ENCODE data around the gene FAM98C.

The FAM98C gene

DNA sequence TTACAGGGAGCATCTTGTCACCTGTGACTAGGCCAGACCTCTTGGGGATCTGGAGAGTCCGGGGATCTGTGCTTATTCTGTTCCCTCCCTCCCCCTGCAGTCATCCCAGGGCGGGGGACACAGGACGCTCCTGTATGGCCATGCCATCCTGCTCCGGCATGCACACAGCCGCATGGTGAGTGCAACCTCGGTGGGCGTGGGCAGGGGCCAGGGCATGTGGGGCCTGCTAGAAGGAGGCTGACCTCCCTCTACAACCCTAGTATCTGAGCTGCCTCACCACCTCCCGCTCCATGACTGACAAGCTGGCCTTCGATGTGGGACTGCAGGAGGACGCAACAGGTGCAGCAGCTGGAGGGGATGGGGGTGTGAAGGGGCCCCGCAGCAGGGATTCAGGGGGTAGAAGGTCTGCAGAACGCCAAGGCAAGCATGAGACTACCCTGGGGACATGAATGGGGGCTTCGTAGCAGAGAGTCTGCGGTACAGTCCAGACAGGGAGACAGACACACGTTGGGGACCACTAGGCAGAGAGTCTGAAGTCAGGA, 40.6 kb downstream of the FAM98C start:
- H3K27ac ChIP-seq = no peak overlapping the region
- H3K4me3 ChIP-seq = no peak overlapping the region

DNA sequence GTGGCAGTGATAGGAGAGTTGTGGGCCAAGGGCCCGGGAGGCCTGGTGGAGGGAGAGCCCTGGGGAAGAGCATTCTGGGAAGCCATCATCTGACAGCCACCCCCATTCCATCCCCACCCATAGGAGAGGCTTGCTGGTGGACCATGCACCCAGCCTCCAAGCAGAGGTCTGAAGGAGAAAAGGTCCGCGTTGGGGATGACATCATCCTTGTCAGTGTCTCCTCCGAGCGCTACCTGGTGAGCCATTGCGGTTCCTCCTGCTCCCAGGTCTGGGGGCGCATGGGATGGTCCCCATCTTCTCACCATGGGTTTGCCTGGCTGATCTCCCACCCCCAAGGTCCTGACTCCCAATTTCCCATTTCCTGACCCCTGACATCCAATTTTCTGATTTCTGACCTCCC, 41.1 kb downstream of the FAM98C start:
- Histone ChIP-seq H3K4me3 (no peak overlapping the region), H3K27ac (no peak overlapping the region)

DNA sequence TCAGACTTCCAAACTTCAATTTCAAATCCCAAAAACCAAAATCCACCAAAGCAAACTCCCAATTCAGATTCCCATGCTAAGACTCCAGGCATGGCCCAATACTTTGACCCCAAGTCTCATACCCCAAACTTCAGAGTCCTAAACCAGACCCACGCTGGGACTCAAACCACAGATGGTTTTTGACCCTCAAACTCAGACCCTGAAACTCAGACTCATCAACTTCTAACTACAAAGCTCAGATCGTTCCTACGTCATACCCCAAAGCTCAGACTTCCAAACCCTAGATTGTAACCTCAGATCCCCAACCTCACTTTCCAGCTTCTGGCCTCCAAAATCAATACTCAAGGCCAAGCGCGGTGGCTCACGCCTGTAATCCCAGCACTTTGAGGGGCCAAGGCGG, 42.5 kb downstream of the FAM98C start:
- no peak overlapping the region for H3K4me3 ChIP-seq

DNA sequence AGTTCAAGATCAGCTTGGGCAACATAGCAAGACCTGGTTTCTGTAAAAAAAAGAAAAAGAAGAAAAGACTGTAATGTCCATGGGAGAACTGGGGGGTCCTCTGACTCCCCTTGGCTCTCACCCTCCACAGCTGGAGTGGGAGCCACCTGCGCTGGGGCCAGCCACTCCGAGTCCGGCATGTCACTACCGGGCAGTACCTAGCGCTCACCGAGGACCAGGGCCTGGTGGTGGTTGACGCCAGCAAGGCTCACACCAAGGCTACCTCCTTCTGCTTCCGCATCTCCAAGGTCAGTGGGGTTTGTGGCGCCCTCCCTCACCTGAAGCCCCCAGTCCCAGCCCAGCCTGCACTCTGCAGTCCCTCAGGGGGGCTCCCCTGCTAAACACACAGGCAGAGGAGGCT, 45.3 kb downstream of the FAM98C start:
- H3K27ac ChIP-seq = no peak overlapping the region

More for the DNA sequence above, 42.5 kb downstream of the FAM98C start:
- H3K27ac ChIP-seq = no peak overlapping the region

DNA sequence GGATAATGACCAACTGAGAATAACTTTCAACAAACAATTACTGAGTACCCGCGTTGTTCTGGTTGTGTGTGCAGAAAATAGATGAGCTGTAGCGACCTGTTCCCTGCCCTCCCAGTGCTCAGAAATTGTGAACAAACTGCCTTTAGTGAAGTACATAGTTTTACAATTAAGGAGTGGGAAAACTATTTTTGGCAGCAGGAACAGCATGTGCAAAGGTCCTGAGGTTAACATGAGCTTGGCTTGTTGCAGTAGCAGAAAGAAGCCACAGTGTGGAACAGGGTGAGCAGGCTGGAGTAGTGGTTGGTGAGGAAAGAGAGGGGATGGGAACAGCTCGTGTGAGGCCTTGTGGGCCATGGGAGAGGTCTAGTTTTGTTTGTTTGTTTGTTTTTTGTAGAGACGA, 46.6 kb downstream of the FAM98C start:
- Histone ChIP-seq H3K4me3 (no peak overlapping the region), H3K27ac (no peak overlapping the region)

More for the DNA sequence above, 45.3 kb downstream of the FAM98C start:
- no peak overlapping the region for H3K4me3 ChIP-seq

DNA sequence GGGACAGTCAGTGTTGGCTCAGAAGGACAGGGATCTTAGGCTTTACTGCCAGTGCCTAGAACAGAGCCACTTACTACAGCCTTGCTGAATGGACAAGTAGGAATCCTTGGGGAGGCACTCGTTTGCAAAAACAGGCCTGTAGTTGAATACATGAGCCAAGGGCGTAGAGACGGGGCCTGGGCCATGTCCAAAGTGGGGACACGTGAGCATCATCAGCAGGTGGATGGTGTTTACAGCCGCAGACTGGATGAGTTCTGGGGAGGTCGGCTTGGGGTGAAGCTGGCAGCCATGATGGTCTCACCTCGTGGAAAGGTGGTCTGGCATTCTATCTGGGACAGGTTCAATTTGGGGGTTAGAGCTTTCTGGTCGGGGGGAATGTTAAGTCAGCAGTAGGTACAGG, 48.1 kb downstream of the FAM98C start:
- H3K27ac ChIP-seq = no peak overlapping the region

DNA sequence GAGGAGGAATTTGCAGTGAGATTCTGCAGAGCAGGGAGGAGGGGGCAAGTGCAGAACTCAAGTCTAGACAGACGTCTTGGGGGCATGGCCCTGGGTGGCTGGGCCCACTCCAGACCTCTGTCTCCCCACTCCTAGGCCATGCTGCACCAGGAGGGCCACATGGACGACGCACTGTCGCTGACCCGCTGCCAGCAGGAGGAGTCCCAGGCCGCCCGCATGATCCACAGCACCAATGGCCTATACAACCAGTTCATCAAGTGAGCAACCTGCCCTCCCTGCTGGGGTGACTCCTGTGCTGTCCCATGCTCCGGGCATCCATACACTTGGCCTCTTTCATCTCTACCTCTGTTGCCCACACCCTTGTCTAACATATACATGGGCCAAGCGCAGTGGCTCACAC, 48.7 kb downstream of the FAM98C start:
- Histone ChIP-seq H3K27ac (no peak overlapping the region), H3K4me3 (no peak overlapping the region)

More for the DNA sequence above, 48.1 kb downstream of the FAM98C start:
- H3K4me3 ChIP-seq = no peak overlapping the region

DNA sequence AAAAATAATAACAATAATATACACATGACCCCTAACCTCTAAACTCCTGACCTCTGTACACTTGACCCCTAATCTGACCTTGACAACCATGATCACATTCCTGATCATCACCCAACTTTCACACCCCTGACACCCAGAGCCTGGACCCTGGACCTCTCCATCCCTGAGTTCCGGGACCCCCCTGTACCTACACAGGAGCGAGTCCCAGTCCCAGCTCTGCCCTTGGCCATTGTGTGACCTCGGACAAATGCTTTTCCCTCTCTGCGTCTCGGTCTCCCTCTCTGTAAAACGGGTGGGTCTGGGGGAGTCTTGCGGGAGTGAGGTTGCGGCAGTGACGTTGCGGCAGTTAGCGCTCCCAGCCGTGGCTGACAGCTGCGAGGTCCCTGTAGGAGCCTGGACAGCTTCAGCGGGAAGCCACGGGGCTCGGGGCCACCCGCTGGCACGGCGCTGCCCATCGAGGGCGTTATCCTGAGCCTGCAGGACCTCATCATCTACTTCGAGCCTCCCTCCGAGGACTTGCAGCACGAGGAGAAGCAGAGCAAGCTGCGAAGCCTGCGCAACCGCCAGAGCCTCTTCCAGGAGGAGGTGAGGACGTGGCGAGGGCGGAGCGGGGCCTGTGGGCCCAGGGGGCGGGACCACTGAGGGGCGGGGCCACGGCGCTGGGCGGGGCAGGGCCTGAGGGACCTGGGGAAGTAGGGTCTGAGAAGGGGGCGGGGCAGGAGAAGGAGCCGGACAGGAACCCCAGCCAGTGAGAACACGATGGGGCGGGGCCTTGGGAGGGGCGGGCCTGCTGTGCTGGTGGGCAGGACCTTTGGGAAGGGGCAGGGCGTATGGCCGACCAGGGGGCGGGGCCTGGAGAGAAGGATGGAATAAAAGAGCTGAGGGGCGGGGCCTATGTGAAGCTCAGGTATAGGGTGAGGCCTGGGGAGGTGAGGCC, 49.8 kb downstream of the FAM98C start:
- H3K4me3 ChIP-seq = no peak overlapping the region
- no peak overlapping the region for H3K27ac ChIP-seq

DNA sequence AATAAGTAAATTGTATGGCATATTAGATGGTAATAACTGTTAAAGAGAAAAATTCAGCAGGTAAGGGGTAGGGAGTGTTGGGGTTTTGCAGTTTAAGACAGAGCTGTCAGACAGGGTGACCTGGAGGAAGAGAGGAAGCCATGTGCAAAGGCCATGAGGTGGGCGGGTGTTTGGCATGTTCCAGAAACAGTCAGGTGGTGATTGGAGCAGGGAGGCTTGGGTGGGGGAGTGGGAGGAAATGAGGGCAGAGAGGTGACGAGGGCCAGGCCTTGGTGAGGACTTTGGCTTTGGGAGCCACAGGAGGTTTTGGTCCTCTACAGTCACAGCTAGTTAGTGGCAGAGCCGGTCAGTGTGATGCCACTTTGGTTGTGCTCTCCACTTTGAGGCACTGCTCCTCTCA, 50.7 kb downstream of the FAM98C start:
- H3K27ac ChIP-seq = no peak overlapping the region
- no peak overlapping the region for H3K4me3 ChIP-seq

DNA sequence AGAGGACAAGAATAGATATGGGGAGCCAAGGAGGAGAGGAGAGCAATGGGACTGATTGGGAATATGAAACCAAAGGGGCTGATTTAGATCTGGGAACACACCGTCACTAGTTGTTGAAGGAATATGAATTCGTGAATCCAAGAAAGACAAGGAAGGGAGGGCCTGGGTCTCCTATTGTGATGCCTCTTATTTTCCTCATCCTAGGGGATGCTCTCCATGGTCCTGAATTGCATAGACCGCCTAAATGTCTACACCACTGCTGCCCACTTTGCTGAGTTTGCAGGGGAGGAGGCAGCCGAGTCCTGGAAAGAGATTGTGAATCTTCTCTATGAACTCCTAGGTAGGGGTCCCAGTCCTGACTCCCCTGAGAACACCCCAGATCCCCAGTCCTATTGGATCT, 52.1 kb downstream of the FAM98C start:
- H3K4me3 ChIP-seq = no peak overlapping the region
- no peak overlapping the region for H3K27ac ChIP-seq

DNA sequence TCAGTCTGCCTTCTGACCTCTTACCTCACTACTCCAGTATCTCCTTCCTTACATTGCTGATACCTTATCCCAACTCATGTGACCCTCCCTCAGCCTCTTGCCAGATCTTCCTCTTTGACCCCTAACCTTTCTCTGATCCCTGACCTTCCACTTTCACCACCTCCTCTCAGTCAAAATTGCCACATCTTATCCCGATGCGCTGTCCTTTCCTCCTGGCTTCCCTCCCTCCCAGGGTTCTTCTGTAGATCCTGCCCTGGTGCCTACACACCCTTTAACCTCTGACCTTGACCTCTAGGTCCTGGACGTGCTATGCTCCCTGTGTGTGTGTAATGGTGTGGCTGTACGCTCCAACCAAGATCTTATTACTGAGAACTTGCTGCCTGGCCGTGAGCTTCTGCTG, 54.3 kb downstream of the FAM98C start:
- Histone ChIP-seq H3K27ac (no peak overlapping the region), H3K4me3 (no peak overlapping the region)

DNA sequence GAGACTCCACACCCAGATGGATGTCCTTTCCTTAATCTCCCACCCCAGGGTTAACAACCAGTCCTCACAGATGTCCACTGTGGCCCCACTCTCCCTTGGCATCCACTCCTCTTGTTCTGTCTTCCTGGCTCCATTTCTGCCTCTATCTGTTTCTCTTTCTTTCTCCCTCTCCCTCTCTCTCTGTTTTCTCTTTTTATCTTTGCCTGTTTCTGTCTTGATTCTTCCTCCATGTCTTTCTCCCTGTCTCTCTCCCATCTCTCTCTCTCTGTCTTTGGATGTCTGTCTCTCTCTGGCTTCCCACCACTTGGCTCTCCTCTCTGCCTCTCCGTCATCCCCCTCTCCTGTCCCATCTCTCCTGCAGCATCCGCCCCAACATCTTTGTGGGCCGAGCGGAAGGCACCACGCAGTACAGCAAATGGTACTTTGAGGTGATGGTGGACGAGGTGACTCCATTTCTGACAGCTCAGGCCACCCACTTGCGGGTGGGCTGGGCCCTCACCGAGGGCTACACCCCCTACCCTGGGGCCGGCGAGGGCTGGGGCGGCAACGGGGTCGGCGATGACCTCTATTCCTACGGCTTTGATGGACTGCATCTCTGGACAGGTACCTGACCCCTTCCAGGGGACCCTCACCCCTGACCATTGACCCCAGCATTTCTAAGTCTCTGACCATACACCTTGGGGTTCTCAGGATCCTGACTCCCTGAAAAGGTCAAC, 55.0 kb downstream of the FAM98C start:
- Histone ChIP-seq H3K27ac (no peak overlapping the region), H3K4me3 (no peak overlapping the region)
